K562 (cell line): ENCODE results near the gene PSMD8. TPM values are rescaled to one million over a fixed set of nuclear protein-coding genes. Genes with fewer than 3 reads are reported as not detected.

Experiments used
- ETV5 ChIP-seq: sonication (generic); formaldehyde crosslinking; IDR thresholded peaks from 2 replicates; pipeline ENCODE4 v1.4.0; 2020; ENCODE audit warnings: low read depth, mild to moderate bottlenecking, missing genetic modification reagents
- POLR3G ChIP-seq: IDR thresholded peaks from 2 replicates; pipeline ENCODE4 v1.6.1; 2011; ENCODE audit not compliant: insufficient read length, insufficient replicate concordance; ENCODE audit errors: extremely low read depth
- RBM15 ChIP-seq: fragments of 200-400 bp; formaldehyde crosslinking; IDR thresholded peaks from 2 replicates; pipeline ENCODE4 v1.6.1; 2018; ENCODE audit warnings: mild to moderate bottlenecking, low read length, moderate library complexity; ENCODE audit not compliant: insufficient read depth
- TFAM ChIP-seq: fragments of 250-450 bp; sonication (Bioruptor Pico); conservative IDR thresholded peaks from 2 replicates; pipeline ENCODE4 v1.5.0; 2021; ENCODE audit warnings: mild to moderate bottlenecking, moderate library complexity
- XRCC3 ChIP-seq: fragments of 450-650 bp; IDR thresholded peaks from 2 replicates; pipeline ENCODE4 v1.6.1; 2017; ENCODE audit warnings: mild to moderate bottlenecking, moderate library complexity
- ZNF124 ChIP-seq: sonication (generic); formaldehyde crosslinking; IDR thresholded peaks from 2 replicates; pipeline ENCODE4 v1.8.1; 2022; ENCODE audit warnings: missing genetic modification reagents
- polyA plus RNA-seq, 8 experiments: library from polyadenylated mRNA; depleted of rRNA in 4 of 8; stranded (reverse) in 5 of 8; unstranded in 3 of 8; fragments of >200 nt; fragmentation: Nextera tagmentation in 2 of 8; fragmentation: Illumina TruSeq in 1 of 8; extraction: Ambion mirVana in 2 of 8; extraction: Trizol in 1 of 8; gene quantifications; 2 replicates each; pipeline versions ENCODE4 v1.2.1 to v1.2.3, GENCODE V29; 2011 to 2014; ENCODE audit warnings: inconsistent platforms in 1 of 8, missing spikeins in 1 of 8
- total RNA-seq, 7 experiments: library from RNA; depleted of rRNA in 6 of 7; stranded (reverse); fragments of >200 nt in 6 of 7; fragmentation: Illumina TruSeq in 2 of 7; extraction: Trizol in 2 of 7; gene quantifications; 2 replicates each; pipeline versions ENCODE4 v1.2.1 to v1.2.3, GENCODE V29; 2011 to 2021; ENCODE audit warnings: low replicate concordance in 1 of 7
- TF ChIP-seq, protein P1 (sequence below): IDR thresholded peaks from 2 replicates; pipeline ENCODE4 v1.6.1; 2016; ENCODE audit warnings: missing genetic modification characterization, missing compliant biosample characterization
- TF ChIP-seq, protein P2 (sequence below), 2 experiments: fragments of 250-450 bp in 1 of 2; fragments of 450-650 bp in 1 of 2; sonication (Bioruptor Pico) in 1 of 2; IDR thresholded peaks; 2 replicates each; pipeline versions ENCODE4 v1.6.1 to v1.8.0; 2016 to 2021; ENCODE audit warnings: mild to moderate bottlenecking in 2 of 2, moderate library complexity in 2 of 2, missing compliant biosample characterization in 1 of 2, missing genetic modification characterization in 1 of 2
- TF ChIP-seq, protein P3 (sequence below): sonication (generic); formaldehyde crosslinking; IDR thresholded peaks from 2 replicates; pipeline ENCODE4 v1.4.0; 2020; ENCODE audit warnings: mild to moderate bottlenecking, missing genetic modification reagents

Gene PSMD8
- total and polyA plus RNA-seq, 9 of the 15 experiments (the other 6 are each of a cell fraction or from before 2014, with no cell fraction given) = 130 to 583 (median 315) TPM

DNA sequence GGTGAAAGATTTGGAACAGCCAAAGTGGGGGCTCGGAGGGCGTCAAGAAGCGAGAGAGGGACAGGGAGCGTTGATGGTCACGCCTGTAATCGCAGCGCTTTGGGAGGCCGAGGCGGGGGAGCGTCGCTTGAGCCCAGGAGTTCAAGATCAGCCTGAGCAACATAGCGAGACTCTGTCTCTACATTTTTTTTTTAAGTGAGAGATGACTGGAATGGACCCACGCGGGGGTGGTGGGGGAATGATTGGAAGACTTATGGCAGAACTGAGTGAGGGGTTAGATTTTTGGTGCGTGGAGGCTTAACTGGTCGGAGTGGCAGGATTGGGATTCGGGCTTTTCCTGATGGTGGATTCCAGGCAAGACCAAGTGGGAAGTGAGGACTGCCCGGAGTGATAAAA lies 725 bp downstream of the PSMD8 start (continued):
- TF ChIP-seq XRCC3 (no peak), RBM15 (no peak), TFAM (CRISPR knock-in tag) (no peak), POLR3G (no peak), ETV5 (no peak), ZNF124 (CRISPR knock-in tag) (no peak)
- TF ChIP-seq, protein P1, sequence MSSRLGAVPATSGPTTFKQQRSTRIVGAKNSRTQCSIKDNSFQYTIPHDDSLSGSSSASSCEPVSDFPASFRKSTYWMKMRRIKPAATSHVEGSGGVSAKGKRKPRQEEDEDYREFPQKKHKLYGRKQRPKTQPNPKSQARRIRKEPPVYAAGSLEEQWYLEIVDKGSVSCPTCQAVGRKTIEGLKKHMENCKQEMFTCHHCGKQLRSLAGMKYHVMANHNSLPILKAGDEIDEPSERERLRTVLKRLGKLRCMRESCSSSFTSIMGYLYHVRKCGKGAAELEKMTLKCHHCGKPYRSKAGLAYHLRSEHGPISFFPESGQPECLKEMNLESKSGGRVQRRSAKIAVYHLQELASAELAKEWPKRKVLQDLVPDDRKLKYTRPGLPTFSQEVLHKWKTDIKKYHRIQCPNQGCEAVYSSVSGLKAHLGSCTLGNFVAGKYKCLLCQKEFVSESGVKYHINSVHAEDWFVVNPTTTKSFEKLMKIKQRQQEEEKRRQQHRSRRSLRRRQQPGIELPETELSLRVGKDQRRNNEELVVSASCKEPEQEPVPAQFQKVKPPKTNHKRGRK (tag) = no peak
- TF ChIP-seq, protein P2, sequence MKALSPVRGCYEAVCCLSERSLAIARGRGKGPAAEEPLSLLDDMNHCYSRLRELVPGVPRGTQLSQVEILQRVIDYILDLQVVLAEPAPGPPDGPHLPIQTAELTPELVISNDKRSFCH (CRISPR knock-in tag; IDR thresholded peaks at IDR 0.05) = no peak
- TF ChIP-seq, protein P2 (tag; IDR thresholded peaks at IDR 0.05) = 0 out of 2 replicates have a peak, but pooled peaks have one; percentile 4
- TF ChIP-seq, protein P3, sequence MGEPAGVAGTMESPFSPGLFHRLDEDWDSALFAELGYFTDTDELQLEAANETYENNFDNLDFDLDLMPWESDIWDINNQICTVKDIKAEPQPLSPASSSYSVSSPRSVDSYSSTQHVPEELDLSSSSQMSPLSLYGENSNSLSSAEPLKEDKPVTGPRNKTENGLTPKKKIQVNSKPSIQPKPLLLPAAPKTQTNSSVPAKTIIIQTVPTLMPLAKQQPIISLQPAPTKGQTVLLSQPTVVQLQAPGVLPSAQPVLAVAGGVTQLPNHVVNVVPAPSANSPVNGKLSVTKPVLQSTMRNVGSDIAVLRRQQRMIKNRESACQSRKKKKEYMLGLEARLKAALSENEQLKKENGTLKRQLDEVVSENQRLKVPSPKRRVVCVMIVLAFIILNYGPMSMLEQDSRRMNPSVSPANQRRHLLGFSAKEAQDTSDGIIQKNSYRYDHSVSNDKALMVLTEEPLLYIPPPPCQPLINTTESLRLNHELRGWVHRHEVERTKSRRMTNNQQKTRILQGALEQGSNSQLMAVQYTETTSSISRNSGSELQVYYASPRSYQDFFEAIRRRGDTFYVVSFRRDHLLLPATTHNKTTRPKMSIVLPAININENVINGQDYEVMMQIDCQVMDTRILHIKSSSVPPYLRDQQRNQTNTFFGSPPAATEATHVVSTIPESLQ (CRISPR knock-in tag) = 0 out of 2 replicates have a peak, but pooled peaks have one; percentile 20
